ENCODE data around the gene FGF19. TPM values are rescaled to one million over a fixed set of nuclear protein-coding genes. Genes with fewer than 3 reads are reported as not detected.
A peak's percentile ranks its signal among the peaks of the same experiment; 100 is the strongest.

Gene FGF19
- total RNA-seq, 1 donor from 2014 or later, result 362 TPM

GRCh38 chr11:69671734-69672465, 31.9 kb downstream of the FGF19 start:
- no peak for DNase-seq (ENCODE audit: low spot score)

GRCh38 chr11:69670158-69670845, 33.5 kb downstream of the FGF19 start:
- DNase-seq (ENCODE audit: low spot score), result peak; percentile 87

- DNase-seq (ENCODE audit: low spot score), result no peak
Observed at GRCh38 chr11:69669486-69669885, 34.3 kb downstream of the FGF19 start.

- DNase-seq (ENCODE audit: low spot score), result no peak
Observed at GRCh38 chr11:69667619-69668604, 35.9 kb downstream of the FGF19 start.

GRCh38 chr11:69666752-69667536, 36.9 kb downstream of the FGF19 start:
- no peak for DNase-seq (ENCODE audit: low spot score)

- no peak for DNase-seq (ENCODE audit: low spot score)
Observed at GRCh38 chr11:69666261-69666660, 37.6 kb downstream of the FGF19 start.

- no peak for DNase-seq (ENCODE audit: low spot score)
Observed at GRCh38 chr11:69665669-69666068, 38.2 kb downstream of the FGF19 start.

- no peak for DNase-seq (ENCODE audit: low spot score)
Observed at GRCh38 chr11:69664901-69665300, 38.9 kb downstream of the FGF19 start.

GRCh38 chr11:69664103-69664775, 39.6 kb downstream of the FGF19 start:
- DNase-seq (ENCODE audit: low spot score), result no peak

- DNase-seq (ENCODE audit: low spot score), result no peak
Observed at GRCh38 chr11:69663326-69663725, 40.5 kb downstream of the FGF19 start.

- no peak for DNase-seq (ENCODE audit: low spot score)
Observed at GRCh38 chr11:69662806-69663205, 41.0 kb downstream of the FGF19 start.

- no peak for DNase-seq (ENCODE audit: low spot score)
Observed at GRCh38 chr11:69662021-69662698, 41.7 kb downstream of the FGF19 start.

GRCh38 chr11:69661413-69661715, 42.5 kb downstream of the FGF19 start:
- no peak for DNase-seq (ENCODE audit: low spot score)

- DNase-seq (ENCODE audit: low spot score), result no peak
Observed at GRCh38 chr11:69660001-69660500, 43.8 kb downstream of the FGF19 start.

- no peak for DNase-seq (ENCODE audit: low spot score)
Observed at GRCh38 chr11:69659591-69659990, 44.2 kb downstream of the FGF19 start.

- DNase-seq (ENCODE audit: low spot score), result no peak
Observed at GRCh38 chr11:69658626-69659450, 45.0 kb downstream of the FGF19 start.

- DNase-seq (ENCODE audit: low spot score), result no peak
Observed at GRCh38 chr11:69657911-69658625, 45.8 kb downstream of the FGF19 start.

- DNase-seq (ENCODE audit: low spot score), result no peak
Observed at GRCh38 chr11:69657456-69657910, 46.3 kb downstream of the FGF19 start.
